HCT116 (cell line): ENCODE measurements around the gene FOS. TPM values are rescaled to one million over a fixed set of nuclear protein-coding genes. Genes with fewer than 3 reads are reported as not detected.

Source experiments
- ATAC-seq: fragments of 200-7000 bp; cut with Tn5 transposase; 2 replicates; pipeline ENCODE4 v1.9.1; 2020; ENCODE audit warnings: mild to moderate bottlenecking, moderate library complexity
- BruUV-seq: library from RNA; stranded (reverse); fragments of 400-500 nt; replicated peaks from 2 replicates; lab custom pipeline; 2021; lab: Mats Ljungman, UMichigan
- CTCF ChIA-PET: fragments of 300-600 bp; sonication (Branson Sonifier 250); formaldehyde crosslinking; loops from one replicate; lab custom pipeline; 2021; ENCODE audit warnings: antibody characterized with exemption; lab: Charles Lee
- POLR2A ChIA-PET: fragments of 300-600, 350-600 bp; sonication (Branson Sonifier 250); formaldehyde crosslinking; loops from one replicate; lab custom pipeline; 2021; ENCODE audit warnings: antibody characterized with exemption; lab: Charles Lee
- RAD21 ChIA-PET, 2 experiments: fragments of 300-600 bp; sonication (Branson Sonifier 250); formaldehyde crosslinking; loops; one replicate each; lab custom pipeline; 2023; ENCODE audit warnings: low total read pairs in 2 of 2; ENCODE audit not compliant: uncharacterized antibody in 2 of 2, unreplicated experiment in 2 of 2, low non-redundant PET in 1 of 2; lab: Charles Lee
- DNase-seq: peaks from one replicate; pipeline ENCODE4 v3.0.0-alpha.2; 2010; ENCODE audit warnings: low read depth, low spot score
- H2AFZ ChIP-seq: fragments of 200-600 bp; shearing (Covaris generic), sonication (generic); 2 replicates; pipeline ENCODE4 v1.6.1; 2017; ENCODE audit warnings: low read depth, mixed run types, mixed read lengths, antibody characterized with exemption, low read length; ENCODE audit not compliant: poor library complexity, severe bottlenecking
- H3K27ac ChIP-seq: 2 replicates; pipeline ENCODE4 v1.5.1; 2012; ENCODE audit warnings: low read depth, low read length
- H3K27me3 ChIP-seq: fragments of 200-600 bp; sonication (generic); 2 replicates; pipeline ENCODE4 v1.6.1; 2016; ENCODE audit warnings: mixed run types, low read length, mixed read lengths; ENCODE audit not compliant: insufficient read depth
- H3K36me3 ChIP-seq, 2 experiments: fragments of 200-500 bp in 1 of 2; fragments of 200-600 bp in 1 of 2; sonication (Bioruptor generic) in 1 of 2; sonication (generic) in 1 of 2; 2 replicates each; pipeline versions ENCODE4 v1.5.1 to v1.6.1; 2014 to 2016; ENCODE audit warnings: low read length in 2 of 2, inconsistent platforms in 1 of 2, mixed read lengths in 1 of 2, mixed run types in 1 of 2; ENCODE audit not compliant: insufficient read depth in 2 of 2, control insufficient read depth in 1 of 2
- H3K4me1 ChIP-seq, 2 experiments: fragments of 200-600 bp in 1 of 2; sonication (generic) in 1 of 2; 2 replicates each; pipeline versions ENCODE4 v1.5.1 to v1.6.1; 2012 to 2017; ENCODE audit warnings: low read length in 2 of 2, inconsistent platforms in 1 of 2, mild to moderate bottlenecking in 1 of 2, mixed read lengths in 1 of 2, mixed run types in 1 of 2, moderate library complexity in 1 of 2; ENCODE audit not compliant: insufficient read depth in 2 of 2, control insufficient read depth in 1 of 2
- H3K4me2 ChIP-seq: fragments of 200-600 bp; sonication (generic); 2 replicates; pipeline ENCODE4 v1.6.1; 2017; ENCODE audit warnings: mixed run types, low read length, mixed read lengths
- H3K4me3 ChIP-seq, 2 experiments: fragments of 200-600 bp in 1 of 2; sonication (generic) in 1 of 2; replicated peaks in 1 of 2; 2 replicates each; pipeline ENCODE4 v1.5.1; 2011 to 2016; ENCODE audit warnings: low read length in 2 of 2, control low read depth in 1 of 2, low read depth in 1 of 2, mild to moderate bottlenecking in 1 of 2, mixed read lengths in 1 of 2, mixed run types in 1 of 2
- H3K79me2 ChIP-seq: fragments of 200-600 bp; sonication (generic); 2 replicates; pipeline ENCODE4 v1.6.1; 2017; ENCODE audit warnings: mild to moderate bottlenecking, mixed run types, low read length, moderate library complexity, mixed read lengths; ENCODE audit not compliant: insufficient read depth
- H3K9ac ChIP-seq: fragments of 200-600 bp; sonication (generic); 2 replicates; pipeline ENCODE4 v1.6.1; 2016; ENCODE audit warnings: low read length, mixed read lengths
- H3K9me2 ChIP-seq: fragments of 200-600 bp; sonication (generic), shearing (Covaris generic); 2 replicates; pipeline ENCODE4 v1.6.1; 2017; ENCODE audit warnings: mixed run types, mild to moderate bottlenecking, moderate library complexity; ENCODE audit not compliant: insufficient read depth
- H3K9me3 ChIP-seq, 2 experiments: fragments of 200-500 bp in 1 of 2; fragments of 200-600 bp in 1 of 2; sonication (Bioruptor generic) in 1 of 2; sonication (generic) in 1 of 2; 2 replicates each; pipeline ENCODE4 v1.6.1; 2014 to 2017; ENCODE audit warnings: low read length in 2 of 2, mixed read lengths in 2 of 2, inconsistent platforms in 1 of 2, low read depth in 1 of 2, mild to moderate bottlenecking in 1 of 2, mixed run types in 1 of 2, moderate library complexity in 1 of 2; ENCODE audit not compliant: control insufficient read depth in 1 of 2, insufficient read depth in 1 of 2
- H4K20me1 ChIP-seq: fragments of 200-600 bp; sonication (generic), shearing (Covaris generic); 2 replicates; pipeline ENCODE4 v1.6.1; 2017; ENCODE audit warnings: mixed run types, mild to moderate bottlenecking, moderate library complexity; ENCODE audit not compliant: insufficient read depth
- EGR1 ChIP-seq: IDR thresholded peaks from 2 replicates; pipeline ENCODE4 v1.6.1; 2012; ENCODE audit warnings: low read depth
- ELF1 ChIP-seq: IDR thresholded peaks from 2 replicates; pipeline ENCODE4 v1.6.1; 2012; ENCODE audit warnings: low read depth, borderline replicate concordance
- POLR2AphosphoS5 ChIP-seq: IDR thresholded peaks from 2 replicates; pipeline ENCODE4 v1.6.1; 2011; ENCODE audit warnings: mild to moderate bottlenecking, low read depth, low read length, moderate library complexity
- RAD21 ChIP-seq: IDR thresholded peaks from 2 replicates; pipeline ENCODE4 v1.6.1; 2012; ENCODE audit warnings: low read depth, mild to moderate bottlenecking
- SIN3A ChIP-seq: IDR thresholded peaks from 2 replicates; pipeline ENCODE4 v1.6.1; 2012; ENCODE audit warnings: low read depth
- TCF7L2 ChIP-seq: IDR thresholded peaks from 2 replicates; pipeline ENCODE4 v1.7.0; 2011; ENCODE audit warnings: borderline replicate concordance, inconsistent platforms; ENCODE audit not compliant: insufficient read depth, insufficient read length; ENCODE audit errors: extremely low read depth
- YY1 ChIP-seq: IDR thresholded peaks from 2 replicates; pipeline ENCODE4 v1.6.1; 2011; ENCODE audit warnings: low read length, low read depth, moderate library complexity, mild to moderate bottlenecking; ENCODE audit not compliant: insufficient replicate concordance; ENCODE audit errors: extremely low read depth
- ZFX ChIP-seq: fragments of 450-650 bp; IDR thresholded peaks from 2 replicates; pipeline ENCODE4 v1.6.1; 2017
- intact Hi-C: fragments of 100-400 bp; cut with micrococcal nuclease; formaldehyde crosslinking; loops from 2 replicates; pipeline ENCODE4 v1.10.0; 2022
- total RNA-seq: library from RNA; stranded (reverse); gene quantifications from one replicate; pipeline ENCODE4 v1.2.1, GENCODE V29; 2021; ENCODE audit not compliant: unreplicated experiment
- TF ChIP-seq, protein P1 (sequence below): IDR thresholded peaks from 2 replicates; pipeline ENCODE4 v1.6.1; 2012; ENCODE audit warnings: low read depth
- TF ChIP-seq, protein P2 (sequence below): IDR thresholded peaks from 2 replicates; pipeline ENCODE4 v1.6.1; 2011; ENCODE audit warnings: mild to moderate bottlenecking, low read length, moderate library complexity; ENCODE audit not compliant: insufficient replicate concordance; ENCODE audit errors: extremely low read depth
- TF ChIP-seq, protein P3 (sequence below): IDR thresholded peaks from 2 replicates; pipeline ENCODE4 v1.6.1; 2012

Gene FOS
- total RNA-seq, 1 experiment from 2014 or later: 50.4 TPM

GRCh38 chr14:75274050-75274898, 4.4 kb upstream of the FOS start:
- no peak overlapping the region for H3K4me2 ChIP-seq
- peaks cover 7 to 23% of the 10 kb centered on the region in 2 experiments for H3K4me1 ChIP-seq
- intact Hi-C loops: no loop called here
- RAD21 ChIA-PET: no interaction called here
- CTCF ChIA-PET: no interaction called here
- no peak overlapping the region for H3K27ac ChIP-seq
- no peak overlapping the region for H3K4me3 ChIP-seq
- DNase-seq (no peak), ATAC-seq (no peak)
- no peaks in the 10 kb centered on the region for H4K20me1 ChIP-seq
- no peaks in the 10 kb centered on the region for H3K36me3 ChIP-seq
- H3K9me3 ChIP-seq: no peaks in the 10 kb centered on the region
- no peak overlapping the region for H2AFZ ChIP-seq
- H3K27me3 ChIP-seq: no peaks in the 10 kb centered on the region
- no TSS peak for BruUV-seq
- H3K9me2 ChIP-seq: no peaks in the 10 kb centered on the region
- POLR2A ChIA-PET: no interaction called here
- H3K79me2 ChIP-seq: peaks cover 6% of the 10 kb centered on the region
- TF ChIP-seq POLR2AphosphoS5 (no peak), ZFX (no peak), ELF1 (no peak), EGR1 (no peak), YY1 (no peak), RAD21 (no peak), SIN3A (no peak), TCF7L2 (no peak)
- TF ChIP-seq, protein P1, sequence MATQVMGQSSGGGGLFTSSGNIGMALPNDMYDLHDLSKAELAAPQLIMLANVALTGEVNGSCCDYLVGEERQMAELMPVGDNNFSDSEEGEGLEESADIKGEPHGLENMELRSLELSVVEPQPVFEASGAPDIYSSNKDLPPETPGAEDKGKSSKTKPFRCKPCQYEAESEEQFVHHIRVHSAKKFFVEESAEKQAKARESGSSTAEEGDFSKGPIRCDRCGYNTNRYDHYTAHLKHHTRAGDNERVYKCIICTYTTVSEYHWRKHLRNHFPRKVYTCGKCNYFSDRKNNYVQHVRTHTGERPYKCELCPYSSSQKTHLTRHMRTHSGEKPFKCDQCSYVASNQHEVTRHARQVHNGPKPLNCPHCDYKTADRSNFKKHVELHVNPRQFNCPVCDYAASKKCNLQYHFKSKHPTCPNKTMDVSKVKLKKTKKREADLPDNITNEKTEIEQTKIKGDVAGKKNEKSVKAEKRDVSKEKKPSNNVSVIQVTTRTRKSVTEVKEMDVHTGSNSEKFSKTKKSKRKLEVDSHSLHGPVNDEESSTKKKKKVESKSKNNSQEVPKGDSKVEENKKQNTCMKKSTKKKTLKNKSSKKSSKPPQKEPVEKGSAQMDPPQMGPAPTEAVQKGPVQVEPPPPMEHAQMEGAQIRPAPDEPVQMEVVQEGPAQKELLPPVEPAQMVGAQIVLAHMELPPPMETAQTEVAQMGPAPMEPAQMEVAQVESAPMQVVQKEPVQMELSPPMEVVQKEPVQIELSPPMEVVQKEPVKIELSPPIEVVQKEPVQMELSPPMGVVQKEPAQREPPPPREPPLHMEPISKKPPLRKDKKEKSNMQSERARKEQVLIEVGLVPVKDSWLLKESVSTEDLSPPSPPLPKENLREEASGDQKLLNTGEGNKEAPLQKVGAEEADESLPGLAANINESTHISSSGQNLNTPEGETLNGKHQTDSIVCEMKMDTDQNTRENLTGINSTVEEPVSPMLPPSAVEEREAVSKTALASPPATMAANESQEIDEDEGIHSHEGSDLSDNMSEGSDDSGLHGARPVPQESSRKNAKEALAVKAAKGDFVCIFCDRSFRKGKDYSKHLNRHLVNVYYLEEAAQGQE: no peak
- TF ChIP-seq, protein P2, sequence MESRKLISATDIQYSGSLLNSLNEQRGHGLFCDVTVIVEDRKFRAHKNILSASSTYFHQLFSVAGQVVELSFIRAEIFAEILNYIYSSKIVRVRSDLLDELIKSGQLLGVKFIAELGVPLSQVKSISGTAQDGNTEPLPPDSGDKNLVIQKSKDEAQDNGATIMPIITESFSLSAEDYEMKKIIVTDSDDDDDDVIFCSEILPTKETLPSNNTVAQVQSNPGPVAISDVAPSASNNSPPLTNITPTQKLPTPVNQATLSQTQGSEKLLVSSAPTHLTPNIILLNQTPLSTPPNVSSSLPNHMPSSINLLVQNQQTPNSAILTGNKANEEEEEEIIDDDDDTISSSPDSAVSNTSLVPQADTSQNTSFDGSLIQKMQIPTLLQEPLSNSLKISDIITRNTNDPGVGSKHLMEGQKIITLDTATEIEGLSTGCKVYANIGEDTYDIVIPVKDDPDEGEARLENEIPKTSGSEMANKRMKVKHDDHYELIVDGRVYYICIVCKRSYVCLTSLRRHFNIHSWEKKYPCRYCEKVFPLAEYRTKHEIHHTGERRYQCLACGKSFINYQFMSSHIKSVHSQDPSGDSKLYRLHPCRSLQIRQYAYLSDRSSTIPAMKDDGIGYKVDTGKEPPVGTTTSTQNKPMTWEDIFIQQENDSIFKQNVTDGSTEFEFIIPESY: no peak
- TF ChIP-seq, protein P3, sequence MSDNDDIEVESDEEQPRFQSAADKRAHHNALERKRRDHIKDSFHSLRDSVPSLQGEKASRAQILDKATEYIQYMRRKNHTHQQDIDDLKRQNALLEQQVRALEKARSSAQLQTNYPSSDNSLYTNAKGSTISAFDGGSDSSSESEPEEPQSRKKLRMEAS: no peak
- H3K9ac ChIP-seq: no peak overlapping the region
